Common myeloid progenitor, CD34-positive (primary cell): ENCODE data around the gene ITGAV.

Source experiments
- CTCF ChIA-PET: fragments of 350-600 bp; sonication (Branson Sonifier 250); formaldehyde crosslinking; loops from one replicate; lab custom pipeline; 2021; ENCODE audit warnings: antibody characterized with exemption; lab: Charles Lee
- POLR2A ChIA-PET: fragments of 350-600 bp; sonication (Branson Sonifier 250); formaldehyde crosslinking; loops from one replicate; lab custom pipeline; 2021; ENCODE audit warnings: antibody characterized with exemption; lab: Charles Lee
- DNase-seq, 3 donors: peaks; one replicate each; pipeline versions ENCODE4 v3.0.0 to v3.0.0-alpha.2; 2013
- H3K27ac ChIP-seq, 2 experiments: 1 replicate in 1 of 2; 2 replicates in 1 of 2; pipeline ENCODE4 v1.7.0; 2013; ENCODE audit warnings: inconsistent platforms in 2 of 2, low read length in 2 of 2, mild to moderate bottlenecking in 2 of 2, low read depth in 1 of 2, moderate library complexity in 1 of 2; ENCODE audit not compliant: severe bottlenecking in 2 of 2, insufficient read depth in 1 of 2, poor library complexity in 1 of 2
- H3K27me3 ChIP-seq, 5 experiments: replicated peaks in 2 of 5; 1 replicate in 3 of 5; 2 replicates in 2 of 5; pipeline versions ENCODE4 v1.6.1 to v1.7.0; 2013; ENCODE audit warnings: low read length in 4 of 5, mild to moderate bottlenecking in 2 of 5, moderate library complexity in 2 of 5, inconsistent platforms in 1 of 5; ENCODE audit not compliant: insufficient read depth in 5 of 5, control insufficient read depth in 4 of 5
- H3K36me3 ChIP-seq, 4 experiments: 1 replicate in 2 of 4; 2 replicates in 2 of 4; pipeline versions ENCODE4 v1.6.1 to v1.7.0; 2013; ENCODE audit warnings: low read length in 3 of 4, control low read depth in 1 of 4, mild to moderate bottlenecking in 1 of 4; ENCODE audit not compliant: control insufficient read depth in 4 of 4, insufficient read depth in 4 of 4
- H3K4me1 ChIP-seq, 4 experiments: 1 replicate in 3 of 4; 2 replicates in 1 of 4; pipeline versions ENCODE4 v1.6.1 to v1.7.1; 2013; ENCODE audit warnings: low read length in 3 of 4, mild to moderate bottlenecking in 3 of 4, control low read depth in 1 of 4, inconsistent platforms in 1 of 4, moderate library complexity in 1 of 4; ENCODE audit not compliant: control insufficient read depth in 4 of 4, insufficient read depth in 4 of 4; ENCODE audit errors: control extremely low read depth in 1 of 4
- H3K4me3 ChIP-seq, 7 experiments: 1 replicate in 4 of 7; 2 replicates in 3 of 7; pipeline versions ENCODE4 v1.5.1 to v1.7.0; 2013; ENCODE audit warnings: mild to moderate bottlenecking in 7 of 7, low read length in 6 of 7, moderate library complexity in 6 of 7, inconsistent platforms in 2 of 7, low read depth in 2 of 7, control low read depth in 1 of 7; ENCODE audit not compliant: insufficient read depth in 4 of 7, control insufficient read depth in 1 of 7; ENCODE audit errors: extremely low read depth in 1 of 7
- H3K9me3 ChIP-seq, 5 experiments: 1 replicate in 4 of 5; 2 replicates in 1 of 5; pipeline versions ENCODE4 v1.6.1 to v1.7.1; 2013; ENCODE audit warnings: low read length in 4 of 5, mild to moderate bottlenecking in 2 of 5, inconsistent platforms in 1 of 5, low read depth in 1 of 5, moderate library complexity in 1 of 5; ENCODE audit not compliant: control insufficient read depth in 4 of 5, insufficient read depth in 2 of 5; ENCODE audit errors: control extremely low read depth in 1 of 5
- WGBS: methylation state at CpG from one replicate; pipeline ENCODE4 v1.1.5; 2013; ENCODE audit not compliant: insufficient coverage; 5-methylcytosine and 5-hydroxymethylcytosine counted together

Gene ITGAV

GRCh38 chr2:186634701-186635100, 44.8 kb downstream of the ITGAV start:
- Histone ChIP-seq H3K9me3 (no peaks in the 10 kb centered on the region), H3K27me3 (no peaks in the 10 kb centered on the region), H3K4me1 (peaks cover 0 to 7% (median 4%) of the 10 kb centered on the region in 4 experiments), H3K36me3 (peaks cover 1 to 5% (median 3%) of the 10 kb centered on the region in 4 experiments), H3K27ac (no peak overlapping the region), H3K4me3 (no peak overlapping the region)
- DNase-seq: no peak
- POLR2A ChIA-PET: no interaction called here
- CTCF ChIA-PET: interaction anchor here (1.1 kb wide), 1 partner anchor 9 kb away, joined by 3 read pairs; no protein-coding TSS in a partner anchor

GRCh38 chr2:186636800-186637496, 47.1 kb downstream of the ITGAV start:
- Histone ChIP-seq H3K27ac (no peak overlapping the region), H3K36me3 (peaks cover 3 to 13% (median 9%) of the 10 kb centered on the region in 4 experiments), H3K4me3 (no peak overlapping the region), H3K9me3 (no peaks in the 10 kb centered on the region), H3K4me1 (peaks cover 0 to 7% (median 4%) of the 10 kb centered on the region in 4 experiments), H3K27me3 (no peaks in the 10 kb centered on the region)
- 75% methylated on average over 4 of the region's 11 CpGs for WGBS
- ChIA-PET CTCF (interaction anchor here (9.1 kb wide), 1 partner anchor 131 kb away, joined by 201 read pairs; no protein-coding TSS in a partner anchor), POLR2A (no interaction called here)
- no peak for DNase-seq

DNA sequence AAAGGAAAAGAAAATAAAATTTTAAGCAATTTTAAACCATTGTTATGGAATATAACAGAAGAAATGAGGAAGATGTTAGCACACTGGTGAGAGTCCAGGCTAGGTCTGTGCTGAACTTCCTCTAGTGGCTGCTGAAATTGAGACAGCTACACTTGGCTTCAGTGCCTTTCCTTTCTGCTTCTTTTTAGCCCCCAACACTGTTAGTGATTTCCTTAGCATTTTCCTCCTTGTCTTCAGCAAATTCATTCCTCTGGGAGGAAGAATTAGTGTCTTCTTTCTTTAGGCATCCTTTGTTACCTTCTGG, 47.6 kb downstream of the ITGAV start:
- H3K27ac ChIP-seq: no peak overlapping the region

DNA sequence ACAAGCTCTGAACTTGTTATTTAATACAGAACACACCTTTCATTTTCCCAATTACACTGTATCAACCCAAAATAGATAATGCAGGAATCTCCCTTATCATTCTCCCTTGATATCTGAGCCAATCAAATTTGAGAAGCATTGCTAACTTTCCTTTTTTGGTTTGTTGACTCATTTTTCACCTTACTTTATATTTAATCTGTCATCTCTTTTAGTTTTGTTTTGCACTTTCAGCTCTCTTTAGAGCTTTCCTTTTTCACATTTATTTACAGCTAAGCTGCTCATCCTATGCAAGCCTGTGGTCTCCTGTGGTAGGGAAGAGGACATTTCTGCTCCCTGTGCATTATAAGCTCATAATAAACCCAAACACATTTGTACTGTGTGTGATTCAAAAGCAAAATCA, 50.1 kb downstream of the ITGAV start:
- H3K36me3 ChIP-seq: peaks cover 5 to 24% (median 16%) of the 10 kb centered on the region in 4 experiments
- peaks cover 0 to 7% (median 4%) of the 10 kb centered on the region in 4 experiments for H3K4me1 ChIP-seq
- H3K27ac ChIP-seq: no peak overlapping the region
- ChIA-PET CTCF (interaction anchor here (0.6 to 9.1 kb wide), 10 partner anchors 8 to 140 kb away, joined by 3 to 201 read pairs (median 3); no protein-coding TSS in a partner anchor), POLR2A (no interaction called here)
- H3K27me3 ChIP-seq: no peaks in the 10 kb centered on the region
- no peaks in the 10 kb centered on the region for H3K9me3 ChIP-seq
- no peak for DNase-seq
- H3K4me3 ChIP-seq: no peak overlapping the region

More for the DNA sequence above, 47.6 kb downstream of the ITGAV start:
- no peaks in the 10 kb centered on the region for H3K9me3 ChIP-seq
- peaks cover 0 to 7% (median 4%) of the 10 kb centered on the region in 4 experiments for H3K4me1 ChIP-seq
- ChIA-PET POLR2A (no interaction called here), CTCF (interaction anchor here (9.1 kb wide), 1 partner anchor 131 kb away, joined by 201 read pairs; no protein-coding TSS in a partner anchor)
- peaks cover 5 to 17% (median 9%) of the 10 kb centered on the region in 4 experiments for H3K36me3 ChIP-seq
- peak in 2 of 3 donors; percentile 14 to 15 for DNase-seq
- no peak overlapping the region for H3K4me3 ChIP-seq
- no peaks in the 10 kb centered on the region for H3K27me3 ChIP-seq

- 91% methylated on average over 2 of the region's 4 CpGs for WGBS
- no peak for DNase-seq
- Histone ChIP-seq H3K27me3 (no peaks in the 10 kb centered on the region), H3K9me3 (no peaks in the 10 kb centered on the region), H3K36me3 (peaks cover 5 to 24% (median 16%) of the 10 kb centered on the region in 4 experiments), H3K4me1 (peaks cover 0 to 7% (median 4%) of the 10 kb centered on the region in 4 experiments), H3K4me3 (no peak overlapping the region), H3K27ac (no peak overlapping the region)
- CTCF ChIA-PET: interaction anchor here (1.0 to 9.1 kb wide), 14 partner anchors 9 to 894 kb away, joined by 3 to 201 read pairs (median 6); partner anchors contain the start of gene ITGAV
- POLR2A ChIA-PET: interaction anchor here (0.8 to 1.3 kb wide), 2 partner anchors 137 to 809 kb away, joined by 4 read pairs; no protein-coding TSS in a partner anchor
Observed at GRCh38 chr2:186641132-186641806, 51.4 kb downstream of the ITGAV start.

GRCh38 chr2:186641807-186642321, 52.0 kb downstream of the ITGAV start:
- ChIA-PET CTCF (interaction anchor here (1.0 to 9.1 kb wide), 15 partner anchors 9 to 894 kb away, joined by 3 to 201 read pairs (median 6); partner anchors contain the start of gene ITGAV), POLR2A (interaction anchor here (0.6 to 1.3 kb wide), 4 partner anchors 27 to 809 kb away, joined by 3 to 4 read pairs (median 4); no protein-coding TSS in a partner anchor)
- Histone ChIP-seq H3K9me3 (no peaks in the 10 kb centered on the region), H3K4me3 (no peak overlapping the region), H3K27me3 (no peaks in the 10 kb centered on the region), H3K27ac (no peak overlapping the region), H3K36me3 (peaks cover 5 to 30% (median 16%) of the 10 kb centered on the region in 4 experiments), H3K4me1 (peaks cover 0 to 6% (median 4%) of the 10 kb centered on the region in 4 experiments)
- peak; percentile 64 to 84 (median 80) for DNase-seq
- no CpG with 5 or more reads among the region's 2 CpGs for WGBS
